Activated naive CD8-positive, alpha-beta T cell treated with anti-CD3 and anti-CD28 coated beads, Interleukin-2, amount 50 U/mL, for 16 hours (primary cell): ENCODE results near the gene BTBD9.

Experiments
- DNase-seq: peaks from one replicate; pipeline ENCODE4 v3.0.0-alpha.2; 2020; ENCODE audit warnings: low read depth, low spot score

The BTBD9 gene

GRCh38 chr6:38482466-38482865, 157.3 kb downstream of the BTBD9 start:
- DNase-seq = no peak

DNA sequence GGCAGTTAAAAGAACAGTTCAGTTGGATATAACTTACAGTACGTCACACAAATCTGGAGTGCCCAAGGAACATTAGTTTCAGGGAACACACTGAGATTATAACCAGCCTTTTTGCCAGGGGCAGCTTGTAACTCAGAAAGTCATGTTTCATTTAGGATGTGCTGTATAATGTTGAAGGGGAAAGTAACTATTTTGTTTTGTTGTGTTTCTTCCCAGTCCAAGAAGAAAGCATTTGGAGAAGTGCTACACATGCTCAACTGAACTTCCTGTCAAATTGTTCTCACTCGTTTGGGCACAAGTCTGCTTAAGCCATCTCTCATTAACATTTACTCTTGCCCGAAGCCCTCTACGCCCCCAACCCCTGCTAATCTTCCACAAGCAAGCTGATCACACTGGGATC, 157.9 kb downstream of the BTBD9 start:
- no peak for DNase-seq

DNA sequence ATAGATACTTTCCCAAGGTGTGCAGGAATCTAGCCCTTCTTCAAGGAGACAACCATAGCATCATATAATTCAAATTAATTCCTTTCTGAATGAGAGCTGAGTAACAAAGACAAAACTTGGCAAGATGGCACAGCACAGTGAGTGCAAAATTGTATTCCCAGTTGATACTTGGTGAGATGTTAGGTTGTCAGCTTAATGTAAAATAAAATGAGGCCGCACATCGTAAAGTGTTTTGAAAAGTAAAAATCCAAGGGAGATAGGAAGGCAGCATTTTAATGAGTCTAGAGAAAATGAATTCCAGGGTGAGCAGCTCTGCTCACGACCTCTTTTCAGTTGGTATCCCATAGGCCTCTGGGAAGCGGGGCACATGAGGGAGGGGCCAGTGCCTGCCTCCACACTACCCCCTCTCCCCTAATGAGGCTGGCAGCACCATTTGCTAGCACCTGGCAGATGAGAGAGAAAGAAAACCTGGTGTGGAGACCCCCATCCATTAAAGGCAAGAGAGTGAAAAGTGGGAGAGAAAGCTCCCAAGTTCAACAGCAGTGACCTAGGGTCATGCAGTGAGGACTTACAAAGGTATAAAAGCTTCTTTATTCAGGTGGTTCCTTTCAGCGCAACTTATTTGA, 158.4 kb downstream of the BTBD9 start:
- DNase-seq = no peak

DNA sequence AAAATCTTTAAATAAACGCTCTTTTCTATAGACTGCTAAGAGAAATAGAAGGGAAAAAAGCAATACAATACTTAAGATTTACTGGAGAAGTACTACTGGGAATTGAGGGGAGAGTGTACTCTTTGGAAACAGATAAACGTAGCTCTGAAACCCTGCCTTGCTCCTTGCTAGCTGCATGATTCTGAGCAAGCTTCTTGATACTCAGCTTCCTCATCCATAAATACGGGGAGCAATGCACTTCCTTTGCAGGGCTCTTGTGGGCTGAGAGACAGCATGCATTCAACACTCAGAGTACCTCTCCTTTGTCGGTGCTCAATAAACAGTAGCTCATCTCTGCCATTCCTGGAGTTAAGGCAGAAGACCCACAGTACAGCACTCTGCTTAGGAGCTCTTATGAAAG, 159.7 kb downstream of the BTBD9 start:
- no peak for DNase-seq

GRCh38 chr6:38479331-38479730, 160.4 kb downstream of the BTBD9 start:
- no peak for DNase-seq

DNA sequence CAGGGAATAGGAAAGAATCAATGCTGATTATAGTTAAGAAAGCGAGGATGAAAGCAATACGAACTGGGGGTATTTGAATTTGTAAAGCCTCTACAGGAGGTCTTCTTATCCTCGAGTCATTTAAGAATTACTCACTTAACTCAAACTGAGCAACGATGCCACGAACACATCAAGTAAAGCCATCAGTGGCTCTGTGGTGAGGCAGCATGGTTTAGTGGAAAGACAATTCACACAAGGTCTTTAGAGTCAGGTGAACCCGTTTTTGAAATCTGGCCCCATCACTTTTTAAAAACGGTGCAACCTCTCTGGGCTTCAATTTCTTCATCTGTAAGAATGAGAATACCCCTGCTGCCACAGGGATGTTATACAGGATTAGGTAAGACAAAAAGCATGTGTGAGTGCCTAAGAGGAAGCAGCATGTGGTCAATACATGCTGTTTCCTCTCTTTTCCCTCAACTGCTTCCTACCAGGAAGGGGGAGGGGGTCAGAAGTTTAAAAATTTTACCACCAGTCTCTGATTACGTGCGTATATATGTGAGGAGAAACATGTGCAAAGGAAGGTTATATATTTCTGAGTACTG, 162.0 kb downstream of the BTBD9 start:
- no peak for DNase-seq

DNA sequence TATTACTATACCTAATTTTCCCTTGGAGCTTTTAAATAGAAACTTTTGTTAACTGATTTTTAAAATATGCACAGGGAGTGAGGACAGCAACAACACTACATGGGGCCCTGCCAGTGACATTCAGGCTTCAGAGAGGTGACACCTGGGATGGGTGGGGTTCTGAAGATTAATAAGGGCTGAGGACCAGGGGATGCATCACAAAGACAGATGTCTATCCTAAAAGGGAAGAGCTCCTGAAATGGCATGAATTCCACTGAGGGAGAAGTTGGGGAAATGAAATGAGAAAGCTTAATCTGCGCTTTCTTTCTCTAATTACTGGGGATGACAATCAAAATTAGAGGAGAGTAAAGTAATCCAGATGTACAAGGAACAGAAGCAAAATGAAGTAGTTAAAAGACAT, 162.8 kb downstream of the BTBD9 start:
- no peak for DNase-seq

- no peak for DNase-seq
Measured at GRCh38 chr6:38476141-38476540, 163.6 kb downstream of the BTBD9 start.

GRCh38 chr6:38470548-38470947, 169.2 kb downstream of the BTBD9 start:
- DNase-seq = no peak

- DNase-seq = no peak
Measured at GRCh38 chr6:38467566-38467965, 172.2 kb downstream of the BTBD9 start.

- no peak for DNase-seq
Measured at GRCh38 chr6:38460186-38460585, 179.5 kb downstream of the BTBD9 start.

DNA sequence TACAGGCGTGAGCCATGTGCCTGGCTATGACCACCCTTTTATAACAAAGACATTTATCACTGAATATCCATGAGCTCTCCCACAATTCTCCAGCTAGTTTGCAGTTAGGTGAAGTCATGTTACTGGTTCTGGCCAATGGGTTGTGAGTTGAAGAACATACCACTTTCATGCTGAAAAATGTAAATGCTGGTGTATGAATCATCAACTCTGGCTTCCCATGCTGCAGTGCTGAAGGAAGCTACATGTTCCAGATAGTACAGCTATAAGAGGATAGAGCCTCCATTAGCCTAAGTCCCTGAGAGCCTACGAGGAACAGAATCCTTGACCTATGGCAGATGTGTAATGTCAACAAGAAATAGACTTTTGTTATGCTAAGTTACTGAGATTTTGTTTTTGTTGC, 180.4 kb downstream of the BTBD9 start:
- DNase-seq = no peak

DNA sequence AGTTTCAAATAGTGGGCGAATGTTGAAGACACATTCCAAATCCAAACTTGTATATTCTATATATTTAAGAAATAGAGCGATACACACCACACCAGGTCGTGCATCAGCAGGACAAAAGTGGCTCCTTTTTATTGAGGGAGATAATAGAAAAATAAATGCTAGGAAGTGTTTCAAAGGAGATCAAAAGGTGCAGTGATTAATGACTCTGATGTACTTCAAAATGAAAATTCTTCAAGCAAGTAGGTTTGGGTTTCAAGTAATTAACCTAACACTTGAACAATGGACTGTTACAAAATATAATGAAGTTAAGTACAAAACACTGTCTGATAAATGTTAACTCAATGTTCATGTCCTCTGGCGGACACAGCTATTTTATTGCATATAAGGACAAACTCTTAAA, 185.9 kb downstream of the BTBD9 start:
- no peak for DNase-seq

DNA sequence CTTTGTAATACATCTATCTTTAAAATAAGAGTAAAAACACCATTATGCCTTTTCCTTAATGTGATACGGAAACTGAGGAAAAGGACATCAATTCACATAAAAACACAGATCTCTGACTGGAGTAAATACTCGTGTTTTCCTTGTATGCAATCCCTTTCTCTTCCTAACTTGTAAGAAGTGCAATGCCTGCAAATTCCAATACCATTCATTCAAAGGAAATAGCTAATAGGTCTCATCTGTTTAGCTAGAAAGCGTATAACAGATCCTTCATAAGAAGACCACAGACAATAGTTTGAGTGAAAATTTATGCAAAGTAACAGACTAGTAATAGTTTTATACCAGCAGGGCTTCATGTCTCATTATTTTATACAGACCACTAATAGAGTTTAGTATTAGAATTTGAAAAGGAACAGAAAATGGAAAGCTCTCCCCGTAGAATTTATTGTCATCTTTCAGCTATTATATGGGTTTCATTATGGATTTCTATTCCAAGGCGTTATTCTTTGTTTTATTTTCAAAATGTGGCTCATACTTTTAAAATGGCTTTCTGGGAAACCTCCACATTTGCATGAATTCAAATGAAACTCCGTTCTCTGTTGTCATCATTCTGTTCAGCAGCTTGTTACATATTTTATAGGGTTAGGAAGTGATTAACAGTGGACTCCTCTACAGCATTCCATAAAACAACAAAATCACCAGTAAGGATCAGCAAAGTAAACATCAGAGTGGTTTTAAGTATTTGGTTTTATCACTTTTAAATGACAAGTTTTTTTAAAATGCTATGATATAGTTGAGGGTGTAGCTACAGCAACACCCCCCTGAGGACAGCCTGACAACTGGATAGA, 186.7 kb downstream of the BTBD9 start:
- no peak for DNase-seq

- no peak for DNase-seq
Measured at GRCh38 chr6:38450717-38451116, 189.0 kb downstream of the BTBD9 start.

DNA sequence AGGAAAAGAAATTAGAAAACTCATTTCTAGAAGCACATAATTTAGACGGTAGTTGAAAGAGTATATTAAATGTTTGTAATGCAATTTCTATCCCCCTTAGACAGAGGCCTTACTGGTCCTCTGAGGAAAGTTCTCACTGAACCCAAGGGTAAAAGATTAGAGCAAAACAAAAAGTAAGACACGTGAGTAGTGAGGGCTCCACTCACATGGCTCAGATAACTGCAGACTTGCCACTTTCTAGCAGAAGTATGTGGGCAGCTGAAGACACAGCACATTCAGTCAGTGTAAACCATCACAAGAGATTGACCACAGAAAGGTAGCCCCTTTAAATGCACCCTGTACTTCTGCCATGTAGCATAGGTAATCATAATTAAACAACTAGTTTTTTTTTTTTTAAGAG, 193.8 kb downstream of the BTBD9 start:
- DNase-seq = no peak

DNA sequence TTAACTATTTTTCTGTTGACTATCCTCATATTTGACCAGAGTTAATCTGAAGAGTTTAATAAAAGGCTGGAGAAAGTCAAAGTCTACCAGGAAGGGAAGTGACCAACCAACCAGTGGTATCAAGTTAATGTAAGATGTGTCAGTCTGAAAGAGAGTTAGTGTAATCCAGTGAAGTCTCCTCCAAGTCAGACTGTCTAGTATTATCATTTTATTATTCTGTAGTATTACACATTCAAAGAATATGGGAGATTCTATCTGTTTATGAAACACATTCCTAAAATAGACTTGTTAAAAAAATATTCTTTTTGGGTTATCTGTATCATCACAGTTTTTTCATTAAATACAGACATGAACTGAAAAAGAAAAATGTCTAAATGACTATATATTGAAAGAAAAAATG, 194.4 kb downstream of the BTBD9 start:
- no peak for DNase-seq

DNA sequence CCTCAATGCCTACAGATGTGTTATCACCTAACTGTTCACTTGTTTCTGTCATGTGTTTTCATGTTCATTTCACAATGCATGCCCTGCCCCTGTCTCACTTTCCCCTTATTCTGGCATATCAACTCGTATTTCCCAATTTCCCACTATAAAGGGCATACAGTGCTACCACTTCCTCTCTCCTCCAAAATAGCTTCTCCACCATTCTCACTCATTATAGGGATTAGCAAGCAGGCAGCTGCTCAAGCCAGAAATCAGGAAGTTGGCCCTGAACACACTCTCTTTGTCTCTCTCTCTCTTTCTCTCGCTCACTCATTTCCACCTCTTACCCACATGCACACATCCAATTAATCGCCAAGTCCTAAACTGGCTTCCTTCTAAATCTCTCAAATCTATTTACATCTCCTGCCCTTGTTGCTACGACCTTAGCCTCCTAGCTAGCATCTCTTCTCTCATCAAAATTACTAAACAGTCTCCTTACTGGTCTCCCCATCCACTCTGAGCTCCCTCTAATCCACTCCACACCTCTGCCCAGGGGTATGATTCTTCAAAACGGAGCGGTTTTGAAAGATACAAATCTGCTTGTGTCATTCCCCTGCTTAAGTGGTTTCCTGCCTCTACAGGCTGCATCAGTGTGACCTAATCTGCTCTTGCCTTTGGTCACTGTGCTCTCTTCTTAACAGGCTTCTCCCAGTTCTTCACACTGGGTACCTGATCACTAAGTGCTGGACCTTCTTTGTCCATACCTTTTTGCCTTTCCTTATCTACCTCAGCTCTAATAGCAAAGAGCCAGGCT, 196.2 kb downstream of the BTBD9 start:
- no peak for DNase-seq

GRCh38 chr6:38438097-38438496, 201.6 kb downstream of the BTBD9 start:
- no peak for DNase-seq

DNA sequence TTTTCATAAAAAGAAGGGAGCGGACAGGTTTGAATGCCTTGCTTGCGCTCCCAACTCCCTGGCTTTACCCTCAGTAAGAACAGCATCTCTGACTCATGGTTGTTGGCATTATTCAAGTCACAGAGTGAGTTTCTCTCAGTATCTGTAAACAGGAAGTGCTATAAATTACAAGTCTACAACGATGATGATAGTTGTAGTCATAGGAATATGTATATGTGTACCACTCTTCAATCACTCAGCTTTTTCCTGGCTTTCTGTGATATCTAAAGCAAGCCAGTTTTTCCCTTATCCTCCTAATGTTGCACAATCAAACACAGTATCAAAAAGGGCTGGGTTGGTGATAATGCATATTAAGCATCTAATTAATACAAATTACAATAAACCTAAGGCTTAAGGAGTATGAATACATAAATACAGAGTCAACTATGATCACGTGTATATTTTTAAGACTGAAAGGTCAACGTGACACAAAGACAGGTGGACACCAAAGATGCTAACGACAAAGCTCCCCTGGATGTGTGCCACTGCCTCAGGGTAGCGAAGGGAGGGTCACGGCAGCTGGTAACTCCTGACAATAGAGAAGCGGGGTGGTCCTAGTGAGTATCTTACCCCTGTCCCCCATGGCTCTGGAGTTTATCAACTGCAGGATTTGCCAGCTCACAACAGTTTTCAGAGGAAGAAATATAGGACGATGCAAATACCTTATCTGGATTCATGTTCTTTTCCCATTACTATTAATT, 202.8 kb downstream of the BTBD9 start:
- no peak for DNase-seq

GRCh38 chr6:38435330-38435729, 204.4 kb downstream of the BTBD9 start:
- no peak for DNase-seq

DNA sequence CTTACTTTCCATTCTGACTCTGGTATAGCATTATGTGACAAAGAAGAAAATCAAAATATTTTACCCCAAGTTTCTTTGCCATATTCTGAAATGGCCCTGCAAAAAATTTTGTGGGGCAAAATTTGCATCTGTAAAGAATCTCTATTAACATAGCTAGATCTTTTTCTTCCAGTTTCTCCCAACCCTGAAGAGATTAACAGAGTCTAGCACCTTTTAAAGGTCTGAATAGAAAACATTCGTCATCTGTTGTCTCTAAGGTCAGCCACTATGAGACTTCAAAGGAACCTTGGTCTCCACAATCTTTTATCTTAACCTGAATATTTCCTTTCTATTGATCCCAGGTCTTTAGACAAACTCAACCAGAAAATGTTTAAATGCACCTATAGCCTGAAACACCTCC, 205.7 kb downstream of the BTBD9 start:
- no peak for DNase-seq
